Activated CD8-positive, alpha-beta memory T cell treated with anti-CD3 and anti-CD28 coated beads, Interleukin-2, amount 50 U/mL, for 4 hours (primary cell): ENCODE results near the gene SLC25A42.

Experiments used
- DNase-seq: peaks from one replicate; pipeline ENCODE4 v3.0.0-alpha.2; 2020

Gene SLC25A42

DNA sequence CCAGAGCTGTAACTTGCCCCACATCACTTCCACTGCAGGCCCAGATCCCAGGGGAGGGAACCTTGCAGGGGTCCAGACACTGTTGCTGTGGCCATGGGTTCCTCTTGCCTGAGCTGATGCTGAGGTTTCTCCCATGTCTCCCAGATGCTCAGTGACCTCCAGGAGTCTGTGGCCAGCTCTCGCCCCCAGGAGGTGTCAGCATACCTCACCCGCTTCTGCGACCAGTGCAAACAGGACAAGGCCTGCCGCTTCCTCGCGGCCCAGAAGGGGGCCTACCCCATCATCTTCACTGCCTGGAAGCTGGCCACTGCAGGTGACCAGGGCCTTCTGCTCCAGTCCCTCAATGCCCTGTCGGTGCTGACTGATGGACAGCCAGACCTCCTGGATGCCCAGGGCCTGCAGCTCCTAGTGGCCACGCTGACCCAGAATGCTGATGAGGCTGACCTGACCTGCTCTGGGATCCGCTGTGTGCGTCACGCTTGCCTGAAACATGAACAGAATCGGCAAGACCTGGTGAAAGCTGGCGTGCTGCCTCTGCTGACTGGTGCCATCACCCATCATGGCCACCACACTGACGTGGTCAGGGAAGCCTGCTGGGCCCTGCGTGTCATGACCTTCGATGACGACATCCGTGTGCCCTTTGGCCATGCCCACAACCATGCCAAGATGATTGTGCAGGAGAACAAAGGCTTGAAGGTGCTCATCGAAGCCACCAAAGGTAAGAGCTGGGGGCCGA lies 12.1 kb upstream of the SLC25A42 start:
- DNase-seq: no peak

DNA sequence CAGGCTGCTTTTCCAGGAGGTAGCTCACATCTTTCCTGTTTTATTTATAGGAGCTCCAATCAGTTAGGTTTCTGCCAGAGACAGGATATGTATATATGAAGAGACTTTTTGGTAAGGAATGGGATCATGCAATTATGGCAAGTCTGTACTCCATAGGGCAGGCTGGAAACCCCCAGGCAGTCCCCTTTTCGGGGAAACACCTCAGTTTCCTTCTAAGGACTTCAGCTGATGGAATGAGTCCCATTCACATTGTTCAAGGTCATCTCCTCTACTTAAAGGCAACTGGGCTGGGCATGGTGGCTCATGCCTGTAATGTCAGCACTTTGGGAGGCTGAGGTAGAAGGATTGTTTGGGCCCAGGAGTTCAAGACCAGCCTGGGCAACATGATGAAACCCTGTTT lies 10.9 kb upstream of the SLC25A42 start:
- DNase-seq: no peak

DNA sequence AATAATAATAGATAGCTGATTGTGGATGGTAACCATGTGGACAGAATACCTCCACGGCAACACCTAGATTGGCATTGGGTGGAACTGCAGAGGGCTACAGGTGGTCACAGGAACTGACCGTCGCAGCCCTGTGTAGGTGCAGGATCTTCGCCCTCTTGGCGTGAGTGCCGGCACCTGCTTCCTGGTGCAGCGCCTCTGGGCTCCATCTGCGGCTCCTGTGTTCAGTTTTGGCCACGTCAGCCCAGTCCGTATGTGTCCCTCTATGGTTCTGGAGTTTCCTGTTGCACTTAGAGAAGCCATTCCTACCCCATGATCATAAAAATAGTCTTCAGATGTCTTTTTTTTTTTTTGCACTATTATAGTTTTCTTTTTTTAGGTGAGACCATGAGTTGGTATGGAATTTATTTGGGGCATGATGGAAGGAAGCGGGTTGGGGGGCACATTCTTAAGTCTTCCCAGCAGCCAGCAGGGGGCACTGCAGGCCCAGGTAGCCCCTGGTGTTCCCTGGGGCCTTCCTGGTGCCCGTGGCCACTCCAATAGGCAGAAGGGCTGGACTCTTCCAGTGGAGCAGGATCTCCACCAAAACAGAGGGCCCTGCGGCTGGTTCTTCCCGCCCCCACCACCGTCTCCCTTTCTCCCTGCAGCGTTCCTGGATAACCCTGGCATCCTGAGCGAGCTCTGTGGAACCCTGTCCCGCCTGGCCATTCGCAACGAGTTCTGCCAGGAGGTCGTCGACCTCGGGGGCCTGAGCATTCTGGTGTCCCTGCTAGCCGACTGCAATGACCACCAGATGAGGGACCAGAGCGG lies 10.1 kb upstream of the SLC25A42 start:
- DNase-seq: peak; percentile 67

DNA sequence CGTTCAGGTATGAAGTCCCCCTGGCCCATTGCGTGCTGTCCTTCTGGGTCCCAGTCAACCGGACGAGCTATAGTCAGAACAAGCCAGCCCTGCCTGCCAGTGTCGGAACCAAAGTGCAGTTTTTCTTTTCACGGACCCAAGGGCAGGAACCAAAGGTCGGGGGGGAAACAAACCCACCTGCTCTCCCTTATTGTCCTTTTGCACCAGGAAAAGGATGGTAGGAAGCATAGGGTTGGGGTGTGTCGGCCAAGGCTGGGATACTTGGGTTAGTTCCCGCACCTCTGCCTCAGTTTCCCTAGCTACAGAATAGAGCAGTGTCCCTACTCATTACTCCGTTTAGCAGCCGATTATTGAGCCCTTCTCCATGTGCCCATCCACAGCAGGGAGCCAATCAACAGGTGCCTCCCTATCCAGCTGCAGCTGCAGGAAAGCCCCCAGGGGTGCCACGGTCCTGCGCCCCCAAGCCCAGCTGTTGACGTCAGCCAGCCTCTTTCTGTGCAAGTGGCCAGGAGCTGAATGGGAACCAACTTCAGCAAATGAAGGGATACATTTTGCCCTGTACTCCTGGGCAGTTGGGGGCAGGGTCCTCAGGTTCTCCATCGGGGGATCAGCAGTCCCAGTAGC lies 9.4 kb upstream of the SLC25A42 start:
- DNase-seq: no peak

DNA sequence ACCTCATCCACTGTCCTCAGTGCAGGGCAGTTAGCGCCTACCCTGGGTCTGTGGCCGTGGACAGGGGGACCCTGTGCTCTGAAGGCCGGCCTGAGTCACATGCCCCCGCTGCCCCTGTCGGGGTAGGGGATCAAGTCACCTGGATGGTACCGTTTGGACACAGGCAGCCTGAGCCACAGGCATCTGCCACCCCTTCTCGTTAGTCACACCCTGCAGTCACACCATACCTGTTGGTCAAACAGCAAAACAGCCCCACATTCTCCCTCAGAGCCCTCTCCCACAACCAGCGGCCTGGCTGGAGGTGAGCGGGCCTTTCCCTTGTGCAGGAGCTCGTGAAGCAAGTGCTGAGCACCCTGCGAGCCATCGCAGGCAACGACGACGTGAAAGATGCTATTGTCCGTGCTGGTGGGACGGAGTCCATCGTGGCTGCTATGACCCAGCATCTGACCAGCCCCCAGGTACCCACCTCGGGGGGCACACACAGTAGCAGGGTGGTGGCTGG lies 8.8 kb upstream of the SLC25A42 start:
- no peak for DNase-seq

DNA sequence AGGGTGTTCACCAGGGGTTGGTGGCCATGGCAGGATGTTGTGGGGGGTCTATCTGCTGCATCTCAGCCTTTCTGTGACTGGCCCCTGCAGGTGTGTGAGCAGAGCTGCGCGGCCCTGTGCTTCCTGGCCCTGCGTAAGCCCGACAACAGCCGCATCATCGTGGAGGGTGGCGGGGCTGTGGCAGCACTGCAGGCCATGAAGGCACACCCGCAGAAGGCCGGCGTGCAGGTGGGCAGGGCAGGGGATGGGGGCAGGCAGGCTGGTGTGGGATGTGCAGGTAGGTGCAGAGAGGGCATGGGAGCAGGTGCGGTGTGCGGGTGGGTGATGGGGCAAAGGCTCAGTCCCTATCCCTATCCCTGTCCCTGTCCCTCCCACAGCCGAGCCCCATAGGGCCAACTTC lies 8.1 kb upstream of the SLC25A42 start:
- no peak for DNase-seq

DNA sequence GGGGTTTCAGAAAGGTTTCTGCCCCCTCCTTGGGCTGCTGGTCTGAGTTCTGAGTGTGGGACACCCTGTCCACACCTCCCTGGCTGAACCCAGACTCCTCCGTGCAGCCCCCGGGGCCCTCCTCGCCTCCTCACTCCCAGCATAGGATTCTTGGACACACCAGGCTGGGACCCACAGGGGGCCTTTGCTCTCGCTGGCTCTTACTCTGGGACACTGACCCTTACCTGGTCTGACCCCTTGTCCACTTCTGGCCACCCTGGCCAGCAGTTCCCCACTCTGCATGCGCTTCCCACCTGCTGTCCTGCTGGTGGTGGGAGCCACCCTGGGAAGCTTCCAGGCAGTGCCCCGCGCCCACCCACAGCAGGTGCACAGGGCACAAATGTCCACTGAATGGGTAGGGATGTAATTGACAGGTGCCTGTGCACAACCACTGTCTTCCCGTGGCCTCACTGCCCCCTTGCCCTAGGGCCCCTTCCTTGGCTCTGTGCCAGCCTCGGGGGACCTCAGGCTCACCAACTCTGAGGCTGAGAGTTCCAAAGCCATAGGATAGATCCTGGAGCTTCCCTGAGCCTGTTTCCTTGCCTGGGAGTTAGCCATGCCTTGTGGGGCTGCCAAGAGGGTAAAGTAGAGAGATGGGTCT lies 7.0 kb upstream of the SLC25A42 start:
- DNase-seq: no peak

DNA sequence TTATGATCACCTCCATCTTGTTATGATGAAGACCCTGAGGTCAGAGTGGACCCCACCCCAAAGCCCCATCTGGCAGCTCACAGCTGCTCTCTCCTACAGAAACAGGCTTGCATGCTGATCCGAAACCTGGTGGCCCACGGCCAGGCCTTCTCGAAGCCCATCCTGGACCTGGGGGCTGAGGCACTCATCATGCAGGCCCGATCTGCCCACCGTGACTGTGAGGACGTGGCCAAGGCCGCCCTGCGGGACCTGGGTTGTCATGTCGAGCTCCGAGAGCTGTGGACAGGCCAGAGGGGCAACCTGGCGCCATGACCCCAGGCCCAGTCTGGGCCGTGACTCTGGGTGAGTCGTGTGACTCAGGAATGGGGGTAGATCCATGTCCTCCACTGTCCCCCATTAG lies 6.5 kb upstream of the SLC25A42 start:
- no peak for DNase-seq

DNA sequence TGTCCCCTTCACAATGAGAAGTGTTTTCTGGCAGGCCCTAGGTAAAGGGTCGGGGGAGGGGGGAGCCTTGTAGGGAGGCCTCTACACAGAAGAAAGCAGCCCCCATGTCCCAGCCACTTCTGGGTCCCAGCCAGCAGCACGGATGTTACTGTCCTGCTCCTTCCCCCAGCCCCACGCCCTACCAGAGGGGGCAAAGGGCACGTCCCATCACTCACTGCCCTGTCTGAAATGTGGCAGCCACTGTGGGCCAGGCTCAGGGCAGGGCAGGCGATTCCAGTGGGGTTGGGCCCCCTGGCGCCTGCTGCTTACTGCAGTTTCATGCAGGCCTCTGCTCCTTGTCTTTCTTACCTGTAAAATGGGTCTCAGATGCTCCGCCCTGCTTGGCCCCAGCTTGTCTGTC lies 6.1 kb upstream of the SLC25A42 start:
- DNase-seq: no peak

DNA sequence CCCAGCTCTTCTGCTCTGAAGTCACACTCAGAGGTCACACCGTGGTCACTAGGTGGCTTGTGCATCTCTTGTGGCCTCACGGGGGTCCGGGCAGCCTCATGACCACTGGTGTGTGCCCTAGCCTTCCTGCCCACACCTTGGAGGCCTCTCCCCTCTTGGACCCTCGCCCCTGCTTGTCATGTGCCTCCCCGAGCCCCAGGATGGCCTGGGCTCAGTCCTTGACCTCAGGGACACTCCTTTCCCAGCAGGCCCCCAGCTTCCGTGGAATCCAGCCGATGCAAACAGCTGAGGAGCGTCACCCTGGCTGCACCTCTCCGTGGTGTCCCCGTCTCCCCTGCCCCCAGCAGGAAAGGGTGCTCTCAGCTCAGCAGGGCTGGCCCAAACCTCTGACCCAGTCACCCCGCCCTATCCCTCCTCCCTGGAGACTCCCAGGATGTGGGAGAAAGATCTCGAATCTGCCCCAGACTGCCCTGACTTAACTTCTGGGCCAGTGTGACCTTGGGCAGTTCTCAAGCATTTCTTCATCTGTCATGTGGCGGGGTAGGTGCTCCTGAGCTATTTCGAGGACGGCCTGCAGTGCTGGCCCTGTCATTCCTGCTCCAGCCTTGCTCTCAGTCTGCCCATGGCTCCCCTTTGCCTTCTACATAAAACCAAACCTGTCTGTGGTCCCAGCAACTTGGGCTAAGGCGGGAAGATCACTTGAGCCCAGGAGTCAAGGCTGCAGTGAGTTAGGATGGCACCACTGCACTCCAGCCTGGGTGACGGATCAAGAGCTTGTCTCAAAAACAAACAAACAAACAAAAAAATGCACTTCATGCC lies 4.6 kb upstream of the SLC25A42 start:
- no peak for DNase-seq

DNA sequence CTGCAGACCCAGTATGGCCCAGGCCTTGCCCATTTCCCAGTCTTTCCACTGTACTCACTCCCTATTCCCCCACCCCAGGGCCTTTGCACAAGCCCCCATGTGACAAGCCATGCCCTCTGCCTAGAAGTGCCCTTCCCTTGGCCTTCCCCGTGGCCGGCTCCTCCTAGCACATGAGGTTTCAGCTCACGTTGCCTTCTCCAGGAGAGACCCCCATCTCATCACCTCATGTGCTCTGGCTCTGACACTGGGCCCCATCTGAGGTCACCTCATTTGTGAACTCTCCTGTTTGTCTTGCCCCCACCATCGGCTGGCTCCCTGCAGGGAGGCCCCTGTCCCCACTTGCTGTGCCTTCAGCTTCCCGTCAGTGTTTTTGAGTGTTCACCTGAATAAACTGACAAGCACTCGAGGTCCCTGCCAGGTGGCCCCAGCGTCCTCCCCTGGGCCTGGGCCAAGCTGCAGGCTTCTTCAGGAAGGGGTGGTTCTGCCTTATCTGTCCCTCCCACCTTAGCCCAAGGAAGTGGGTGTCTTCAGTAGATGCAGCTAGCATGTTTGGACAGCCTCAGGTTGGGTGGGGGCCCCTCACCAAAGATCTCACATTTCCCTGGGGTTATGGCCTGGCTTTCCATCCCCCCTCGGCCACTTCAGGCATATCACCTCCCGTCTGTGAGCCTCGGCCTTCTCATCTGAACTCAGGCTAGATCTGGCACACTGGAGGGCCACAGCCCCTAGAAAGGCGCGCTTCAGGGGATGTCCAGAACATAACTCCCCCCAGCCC lies 3.8 kb upstream of the SLC25A42 start:
- no peak for DNase-seq

DNA sequence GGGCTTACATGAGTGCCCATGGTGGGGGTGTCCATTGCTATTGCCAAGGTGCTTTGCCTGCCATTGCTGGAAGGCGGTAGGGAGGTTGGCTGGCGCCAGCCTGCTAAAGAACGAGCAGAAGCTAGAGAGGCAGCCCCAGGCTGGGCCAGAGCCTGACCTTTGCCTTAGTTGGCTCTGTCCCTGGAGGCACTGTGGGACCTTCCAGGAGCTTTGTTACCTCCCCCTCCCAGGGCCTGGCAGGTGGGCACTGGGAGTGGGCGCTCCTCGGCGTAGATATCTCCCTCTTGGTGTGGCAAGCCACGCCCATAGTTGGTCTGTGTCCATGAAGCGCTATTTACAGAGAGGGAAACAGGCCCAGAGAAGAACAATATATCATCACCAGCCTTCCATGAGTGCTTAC lies 2.3 kb upstream of the SLC25A42 start:
- DNase-seq: no peak

DNA sequence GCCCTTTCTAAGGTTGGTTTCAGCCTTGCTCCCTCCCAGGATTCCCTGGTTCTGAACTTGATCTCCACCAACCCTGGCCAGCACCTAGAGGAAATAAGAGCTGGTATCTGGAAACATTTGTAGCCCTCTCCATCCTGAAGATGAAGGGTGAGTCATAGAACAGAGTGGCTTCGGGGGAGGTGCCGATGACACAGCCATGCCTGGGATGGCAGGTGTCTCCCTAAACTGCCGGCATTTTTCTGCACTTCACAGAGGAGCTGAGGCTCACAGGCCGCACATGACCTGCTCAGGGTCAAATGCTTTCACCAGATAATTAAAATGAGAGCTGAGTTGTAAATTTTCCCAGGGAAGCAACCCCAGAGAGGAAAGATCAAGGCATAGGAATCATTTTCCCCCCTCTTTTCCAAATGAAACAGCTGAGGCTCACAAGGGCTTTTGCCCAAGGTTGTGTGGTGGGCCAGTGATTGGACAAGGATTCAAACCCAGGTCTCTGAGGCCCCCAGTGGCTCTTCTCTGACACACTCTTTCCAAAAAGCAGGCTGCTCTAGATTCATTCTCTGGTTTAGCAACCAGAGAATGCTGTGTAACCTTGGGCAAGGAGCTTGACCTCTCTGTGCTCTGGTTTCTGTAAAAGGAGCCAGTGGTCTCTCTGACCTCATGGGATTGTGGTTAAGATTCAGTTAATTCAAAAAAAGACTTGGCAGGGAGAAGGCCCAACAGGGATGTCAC lies 1.2 kb upstream of the SLC25A42 start:
- no peak for DNase-seq

DNA sequence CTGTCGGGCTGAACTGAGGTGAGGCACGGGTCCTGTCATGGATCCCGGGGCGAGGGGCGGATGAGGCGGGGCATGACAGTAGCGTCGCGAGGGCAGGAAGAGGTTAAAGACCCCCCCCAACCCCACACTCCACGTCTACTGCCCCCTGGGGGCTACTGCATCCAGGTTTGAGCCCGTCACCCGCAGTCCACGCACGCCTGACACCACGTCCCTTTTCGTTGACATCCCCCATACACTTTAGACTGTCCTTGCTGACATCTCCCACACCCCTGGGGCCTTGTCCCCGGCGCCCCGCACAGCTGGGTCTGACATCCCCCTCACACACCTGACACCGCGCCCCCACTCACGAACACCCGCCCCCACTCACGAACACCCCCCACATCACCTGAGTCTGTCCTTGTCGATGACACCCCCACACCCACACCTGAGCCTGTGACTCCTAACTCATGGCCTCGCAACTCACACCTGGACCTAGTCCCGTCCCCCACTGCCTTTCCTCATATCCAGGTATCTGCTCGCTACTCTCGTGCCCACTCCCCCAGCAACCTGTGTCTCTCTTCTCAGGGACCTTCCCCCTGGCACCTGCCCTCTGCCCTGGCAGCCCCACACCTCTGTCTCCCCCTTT lies 416 bp downstream of the SLC25A42 start:
- DNase-seq: no peak

DNA sequence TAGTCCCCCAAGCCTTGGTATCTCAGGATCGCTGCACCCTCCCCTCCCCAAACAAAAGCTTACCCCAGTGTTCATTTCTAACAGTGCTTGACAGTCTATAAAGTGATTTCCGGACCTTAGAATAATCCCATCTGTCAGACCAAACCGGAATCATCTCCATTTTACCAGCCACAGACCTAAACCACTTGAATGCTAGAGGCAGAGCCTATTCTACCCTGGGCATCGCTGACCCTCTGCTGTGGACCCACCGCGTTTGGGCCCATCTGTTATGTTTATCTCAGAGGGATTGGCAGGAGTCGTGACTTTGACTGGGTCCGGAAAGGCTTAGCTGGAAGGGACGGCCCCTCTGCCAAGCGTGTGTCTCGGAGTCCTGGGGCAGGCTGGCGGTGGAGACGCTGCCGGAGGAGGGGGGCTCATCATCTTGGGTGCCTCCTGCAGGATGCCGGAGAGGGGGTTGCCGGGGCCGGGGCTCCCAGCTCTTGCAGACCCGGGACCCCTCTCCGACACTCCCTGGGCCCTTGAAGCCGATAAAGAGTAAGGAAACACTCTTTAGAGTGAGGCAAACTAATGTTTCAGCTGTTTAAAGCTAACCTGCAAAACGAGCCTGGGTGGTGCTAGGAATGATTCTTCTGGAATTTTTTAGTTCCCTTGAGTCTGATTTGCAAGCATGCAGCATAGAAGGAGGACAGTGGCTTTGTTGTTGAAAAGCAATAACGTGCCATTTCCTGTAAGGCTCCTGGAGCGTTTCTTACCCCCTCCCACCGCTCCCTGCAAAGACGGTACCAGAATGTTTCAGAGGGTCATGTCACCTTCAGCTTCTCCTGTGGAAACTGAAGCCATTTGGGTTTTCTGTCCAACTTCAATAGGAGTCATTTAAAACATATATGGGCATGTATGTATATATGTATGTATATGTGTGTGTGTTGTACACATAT lies 1.3 kb downstream of the SLC25A42 start:
- no peak for DNase-seq

DNA sequence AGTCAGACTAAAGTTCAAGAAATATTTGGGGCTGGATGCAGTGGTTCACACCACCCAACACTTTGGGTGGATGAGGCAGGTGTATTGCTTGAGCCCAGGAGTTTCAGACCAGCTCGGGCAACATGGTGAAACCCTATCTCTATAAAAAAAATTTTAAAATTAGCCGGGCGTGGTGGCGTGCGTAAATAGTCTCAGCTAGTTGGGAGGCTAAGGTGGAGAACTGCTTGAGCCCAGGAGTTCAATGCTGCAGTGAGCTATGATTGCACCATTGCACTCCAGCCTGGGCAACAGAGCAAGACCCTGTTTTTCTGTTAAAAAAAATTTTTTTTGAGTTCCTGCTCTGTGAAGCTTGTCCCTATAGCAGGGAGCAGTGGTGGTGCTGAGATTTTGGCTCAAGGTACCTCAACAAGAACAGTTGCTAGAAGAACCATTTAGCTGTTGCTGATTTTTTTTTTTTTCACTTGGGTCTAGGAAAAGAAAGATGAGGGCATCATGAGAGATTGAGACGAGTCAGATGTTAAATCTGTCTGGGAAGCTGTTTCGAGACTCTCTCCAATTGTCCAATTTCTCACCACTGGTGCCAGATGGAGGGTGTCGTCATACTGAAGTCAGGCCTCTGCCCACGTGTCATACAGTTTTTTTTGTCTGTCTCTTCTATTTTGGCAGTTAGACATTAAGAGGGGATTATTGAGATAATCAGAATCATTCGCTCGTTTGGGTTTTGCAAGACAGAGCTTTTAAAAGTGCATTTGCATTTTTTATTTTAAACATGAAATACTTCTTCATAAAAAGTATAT lies 3.7 kb downstream of the SLC25A42 start:
- DNase-seq: no peak

DNA sequence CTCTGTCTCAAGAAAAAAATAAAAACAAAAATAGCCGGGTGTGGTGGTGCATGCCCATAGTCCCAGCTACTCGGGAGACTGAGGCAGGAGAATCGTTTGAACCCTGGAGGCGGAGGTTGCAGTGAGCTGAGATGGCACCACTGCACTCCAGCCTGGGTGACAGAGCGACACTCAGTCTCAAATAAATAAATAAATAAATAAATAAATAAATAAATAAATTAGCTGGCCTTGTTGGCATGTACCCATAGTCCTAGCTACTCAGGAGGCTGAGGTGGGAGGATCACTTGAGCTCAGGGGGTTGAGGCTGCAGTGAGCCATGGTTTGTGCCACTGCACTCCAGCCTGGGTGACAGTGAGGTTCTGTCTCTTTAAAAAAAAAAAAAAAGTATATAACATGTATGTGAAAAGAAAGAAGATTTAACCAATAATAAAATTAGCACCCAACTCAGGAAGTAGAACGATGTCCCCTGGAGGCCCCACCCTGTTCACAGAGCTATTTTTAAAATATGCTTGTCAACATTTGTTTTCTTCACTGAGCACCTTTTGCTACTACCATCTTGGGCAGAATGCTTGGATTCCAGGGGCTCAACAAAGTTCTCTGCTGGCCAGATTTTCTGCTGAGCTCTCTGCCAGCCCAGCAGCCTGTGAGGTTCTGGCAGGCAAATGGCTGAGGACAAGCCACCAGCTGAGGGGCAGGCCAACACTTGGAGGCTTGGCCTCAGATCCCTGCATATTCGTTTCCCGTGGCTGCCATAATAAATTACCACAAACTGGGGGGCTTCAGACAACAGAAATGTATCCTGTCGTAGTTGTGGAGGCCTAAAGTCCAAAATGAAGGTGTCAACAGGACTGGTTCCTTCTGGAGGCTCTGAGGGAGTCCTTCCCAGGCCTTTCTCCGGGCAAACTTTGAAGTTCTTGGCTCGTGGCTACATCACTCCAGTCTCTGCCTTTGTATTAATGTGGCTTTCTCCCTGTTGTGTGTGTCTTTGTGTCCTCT lies 5.2 kb downstream of the SLC25A42 start:
- no peak for DNase-seq
